GM20000 (cell line): ENCODE measurements around the gene CHST2.

Experiments used
- DNase-seq: peaks from one replicate; pipeline ENCODE4 v3.0.0; 2012; ENCODE audit warnings: low spot score
- TF ChIP-seq, protein P1 (sequence below): IDR thresholded peaks from 2 replicates; pipeline ENCODE4 v1.5.1; 2012; ENCODE audit warnings: mild to moderate bottlenecking, control low read depth; ENCODE audit errors: extremely low read depth, missing control alignments

CHST2 gene

DNA sequence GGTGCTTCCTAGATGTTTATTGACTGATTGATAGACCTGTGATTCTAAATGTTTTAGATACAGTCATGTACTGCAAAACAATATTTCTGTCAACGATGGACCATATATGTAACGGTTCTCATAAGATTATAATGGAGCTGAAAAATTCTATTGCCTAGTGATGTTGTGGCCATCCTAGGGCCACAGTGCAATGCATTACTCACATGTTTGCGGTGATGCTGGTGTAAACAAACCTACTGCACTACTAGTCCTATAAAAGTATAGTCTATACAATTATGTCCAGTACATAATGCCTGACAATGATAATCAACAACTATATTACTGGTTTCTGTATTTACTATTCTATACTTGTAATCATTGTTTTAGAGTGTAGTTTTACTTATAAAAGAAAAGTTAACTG lies 46.8 kb downstream of the CHST2 start:
- TF ChIP-seq, protein P1, sequence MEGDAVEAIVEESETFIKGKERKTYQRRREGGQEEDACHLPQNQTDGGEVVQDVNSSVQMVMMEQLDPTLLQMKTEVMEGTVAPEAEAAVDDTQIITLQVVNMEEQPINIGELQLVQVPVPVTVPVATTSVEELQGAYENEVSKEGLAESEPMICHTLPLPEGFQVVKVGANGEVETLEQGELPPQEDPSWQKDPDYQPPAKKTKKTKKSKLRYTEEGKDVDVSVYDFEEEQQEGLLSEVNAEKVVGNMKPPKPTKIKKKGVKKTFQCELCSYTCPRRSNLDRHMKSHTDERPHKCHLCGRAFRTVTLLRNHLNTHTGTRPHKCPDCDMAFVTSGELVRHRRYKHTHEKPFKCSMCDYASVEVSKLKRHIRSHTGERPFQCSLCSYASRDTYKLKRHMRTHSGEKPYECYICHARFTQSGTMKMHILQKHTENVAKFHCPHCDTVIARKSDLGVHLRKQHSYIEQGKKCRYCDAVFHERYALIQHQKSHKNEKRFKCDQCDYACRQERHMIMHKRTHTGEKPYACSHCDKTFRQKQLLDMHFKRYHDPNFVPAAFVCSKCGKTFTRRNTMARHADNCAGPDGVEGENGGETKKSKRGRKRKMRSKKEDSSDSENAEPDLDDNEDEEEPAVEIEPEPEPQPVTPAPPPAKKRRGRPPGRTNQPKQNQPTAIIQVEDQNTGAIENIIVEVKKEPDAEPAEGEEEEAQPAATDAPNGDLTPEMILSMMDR: no peak
- no peak for DNase-seq

DNA sequence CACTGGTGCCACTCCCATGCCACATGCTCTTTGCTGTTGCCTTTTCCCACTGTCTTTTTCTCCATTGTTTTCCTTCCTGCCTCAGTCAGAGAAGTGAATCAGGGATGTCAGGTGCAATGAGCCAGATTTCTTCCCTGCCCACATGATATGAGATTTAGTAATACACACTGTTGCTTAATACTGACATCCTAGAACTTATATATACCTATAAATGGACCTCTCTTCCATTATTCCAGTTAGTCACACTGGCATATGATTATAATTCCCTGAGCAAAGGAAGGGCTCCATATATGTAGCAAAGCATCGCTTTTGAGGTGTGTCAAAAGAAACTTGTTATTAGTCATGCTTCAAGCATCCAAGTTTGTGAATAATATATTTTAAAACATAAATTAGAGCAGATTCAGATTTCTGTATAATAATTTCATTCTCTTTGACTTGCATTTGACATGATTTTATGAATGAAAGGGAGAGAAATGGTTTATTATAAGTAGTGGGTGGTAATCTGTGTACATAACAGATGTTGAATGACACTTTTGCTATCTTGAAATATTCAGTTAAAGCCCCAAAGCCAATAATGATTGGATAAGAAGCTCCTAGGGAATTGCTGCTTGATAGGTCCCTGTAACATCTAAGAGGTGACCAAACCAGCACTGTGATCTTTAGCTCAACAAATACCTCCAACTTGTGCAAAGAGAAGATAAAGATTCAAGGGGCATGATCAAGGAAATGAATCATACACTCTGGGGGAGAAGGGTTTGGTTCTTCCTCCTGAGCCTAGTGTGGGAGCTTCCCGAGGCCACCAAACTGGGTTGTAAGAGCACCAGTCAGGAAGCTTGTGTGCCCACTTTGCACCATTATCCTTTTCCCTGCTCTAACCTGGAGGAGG lies 48.6 kb downstream of the CHST2 start:
- TF ChIP-seq, protein P1: no peak
- no peak for DNase-seq

DNA sequence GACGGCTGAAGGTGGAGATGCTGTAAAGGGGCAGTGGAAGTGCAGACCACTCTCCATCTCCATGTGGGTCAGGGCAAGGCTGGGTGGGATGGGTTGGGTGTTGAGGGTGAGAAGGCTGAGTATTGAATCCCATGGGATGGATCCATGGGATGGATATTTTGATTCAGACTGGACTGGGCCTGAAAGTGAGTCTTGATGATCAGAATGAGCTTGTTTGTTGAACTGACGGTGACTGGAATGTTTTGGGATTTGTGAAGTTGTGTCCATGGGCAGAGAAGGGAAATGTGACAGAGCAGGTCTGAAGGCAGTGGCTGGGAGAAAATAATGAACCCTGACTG lies 49.3 kb downstream of the CHST2 start:
- TF ChIP-seq, protein P1: no peak
- no peak for DNase-seq

DNA sequence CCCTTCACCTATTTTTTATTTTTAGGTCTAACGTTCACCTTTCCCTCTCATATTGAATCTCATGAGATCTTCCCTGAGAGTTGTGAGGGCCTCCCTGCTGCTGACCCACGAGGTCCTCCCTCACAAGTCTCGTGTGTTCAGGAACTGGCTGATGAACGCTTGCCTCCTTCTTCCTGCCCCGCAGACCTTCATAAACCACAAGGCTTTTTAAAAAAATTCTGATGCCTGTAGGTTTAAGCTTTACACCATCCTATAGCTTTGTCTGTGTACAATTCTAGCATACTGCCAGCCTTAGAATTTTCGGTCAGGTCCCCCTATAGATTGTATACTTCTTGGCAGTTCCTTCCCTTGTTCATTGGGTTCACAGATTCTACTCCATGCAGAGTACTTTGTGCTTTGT lies 50.5 kb downstream of the CHST2 start:
- DNase-seq: no peak
- TF ChIP-seq, protein P1: no peak

DNA sequence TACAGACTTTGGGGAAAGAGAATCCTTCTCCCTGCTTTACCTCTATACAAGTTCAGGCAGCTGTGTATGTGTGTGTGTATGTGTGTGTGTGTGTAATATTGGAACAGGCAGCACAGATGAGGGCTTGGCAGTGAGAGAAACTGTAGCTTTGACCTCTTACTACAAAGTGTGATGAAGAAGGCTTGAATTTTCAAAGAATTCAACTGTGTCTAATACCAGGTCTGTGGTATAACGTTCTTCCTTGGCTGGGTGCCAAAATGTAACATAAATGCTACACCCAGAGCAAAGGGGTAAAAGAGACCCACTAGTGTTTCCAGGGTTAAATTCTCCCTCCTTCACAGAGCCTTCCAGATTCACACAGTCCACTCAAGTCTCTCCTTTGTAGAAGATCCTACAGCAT lies 51.1 kb downstream of the CHST2 start:
- no peak for DNase-seq
- TF ChIP-seq, protein P1: no peak

DNA sequence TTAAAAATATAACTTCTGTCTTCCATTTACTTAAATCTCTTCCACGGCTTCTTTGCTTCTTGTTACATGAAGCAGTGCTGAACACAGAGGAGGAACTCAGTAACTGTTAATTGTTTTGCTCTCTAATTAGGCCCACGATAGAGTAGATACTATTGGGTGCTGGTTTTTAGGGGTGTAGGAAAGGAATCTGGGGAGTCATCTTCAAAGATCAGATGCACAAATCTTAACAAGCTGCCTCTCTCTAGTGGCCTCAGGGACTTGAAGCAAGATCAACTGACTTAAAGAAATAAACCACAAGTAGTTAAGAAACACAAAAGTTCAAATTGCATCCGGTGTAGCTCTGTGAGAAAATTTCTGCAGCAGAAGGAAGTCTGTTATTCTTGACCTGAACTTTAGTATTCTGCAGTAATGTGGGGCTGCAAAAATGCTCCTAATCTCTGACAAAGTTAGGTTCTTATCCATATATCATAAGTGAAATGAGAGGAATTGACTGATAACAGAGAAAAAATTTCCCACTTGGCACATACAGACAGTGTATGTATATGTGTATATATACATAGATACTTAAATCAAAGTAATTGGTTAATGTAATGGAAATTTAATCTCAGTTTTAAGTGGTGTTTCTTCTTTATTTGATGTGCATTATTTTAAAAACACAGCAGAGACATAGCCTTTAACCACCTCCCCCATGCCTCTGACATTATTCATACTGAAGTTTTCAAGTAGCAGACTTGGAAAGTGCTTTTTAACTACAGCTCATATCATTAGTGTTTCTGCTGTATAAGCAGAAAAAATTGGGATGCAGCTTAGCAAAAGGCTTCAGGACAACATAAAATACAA lies 51.8 kb downstream of the CHST2 start:
- peak; percentile 64 for DNase-seq
- TF ChIP-seq, protein P1: no peak
